ENCODE measurements around the gene ASTN2.

ASTN2 gene

GRCh38 chr9:116789081-116789480 is 625.8 kb downstream of the ASTN2 start:
- DNase-seq = no peak

DNA sequence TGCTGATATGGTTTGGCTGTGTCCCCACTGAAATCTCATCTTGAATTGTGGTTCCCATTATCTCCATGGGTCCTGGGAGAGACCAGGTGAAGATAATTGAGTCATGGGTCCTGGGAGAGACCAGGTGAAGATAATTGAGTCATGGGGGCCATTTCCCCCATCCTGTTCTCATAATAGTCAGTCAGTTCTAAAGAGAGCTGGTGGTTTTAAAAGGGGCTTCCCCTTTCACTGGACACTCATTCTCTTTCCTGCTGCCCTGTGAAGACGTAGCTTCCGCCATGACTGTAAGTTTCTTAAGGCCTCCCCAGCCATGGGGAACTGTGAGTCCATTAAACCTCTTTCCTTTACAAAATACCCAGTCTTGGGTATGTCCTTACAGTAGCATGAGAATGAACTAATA is 628.1 kb downstream of the ASTN2 start:
- DNase-seq = no peak

GRCh38 chr9:116777116-116777515 is 637.7 kb downstream of the ASTN2 start:
- no peak for DNase-seq

DNA sequence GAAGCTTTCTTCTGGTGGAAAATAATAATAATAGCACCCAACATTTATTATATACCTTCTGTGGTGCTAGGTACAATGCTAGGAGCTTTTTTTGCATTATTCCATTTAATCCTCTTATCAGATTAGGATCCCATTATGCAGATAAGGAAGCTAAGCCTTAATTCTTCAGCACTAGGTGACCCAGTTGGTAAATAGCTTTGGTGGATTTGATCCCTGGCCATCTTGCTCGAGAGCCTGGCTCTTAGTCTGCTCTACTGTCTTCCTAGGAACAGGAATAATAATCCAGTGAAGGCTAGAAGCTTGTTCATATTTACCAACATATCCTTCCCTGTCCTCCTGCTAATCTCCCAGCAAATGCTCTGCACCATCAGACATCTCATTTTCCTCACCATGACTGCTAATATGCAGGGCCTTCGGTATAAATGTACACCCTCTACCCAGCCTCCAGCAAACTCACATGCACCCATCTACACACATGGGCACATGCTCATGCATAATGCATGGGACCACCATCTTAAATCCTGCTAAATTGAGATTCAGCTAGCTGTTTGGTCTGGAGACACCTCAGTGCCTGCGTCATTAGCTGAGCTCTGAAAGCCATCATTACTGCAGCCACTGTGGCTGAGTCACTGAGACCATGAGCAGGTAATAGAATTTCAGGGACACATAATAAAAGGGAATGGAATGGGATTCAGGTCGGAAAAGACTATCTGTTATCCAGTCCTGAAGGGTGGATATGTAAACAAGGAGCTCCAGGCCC is 640.3 kb downstream of the ASTN2 start:
- DNase-seq = no peak

DNA sequence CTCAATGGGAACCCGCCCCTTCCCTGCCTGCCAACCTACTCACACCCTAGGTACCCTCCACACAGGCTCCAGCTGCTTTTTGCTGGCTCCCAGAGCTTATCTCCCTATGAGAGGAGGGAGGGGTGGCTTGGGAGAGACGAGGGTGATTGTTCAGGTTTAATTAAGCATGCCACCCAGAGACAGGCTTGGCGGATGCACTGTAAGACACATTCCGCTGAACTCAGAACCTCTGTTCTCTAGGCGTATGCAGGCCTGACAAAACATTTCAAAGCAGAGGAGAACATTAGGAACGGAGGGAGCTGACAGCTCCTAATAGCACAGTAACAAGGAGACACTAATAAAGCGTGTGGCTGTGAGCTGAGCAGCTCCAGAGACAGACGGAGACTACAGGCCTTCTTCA is 647.6 kb downstream of the ASTN2 start:
- DNase-seq = no peak

DNA sequence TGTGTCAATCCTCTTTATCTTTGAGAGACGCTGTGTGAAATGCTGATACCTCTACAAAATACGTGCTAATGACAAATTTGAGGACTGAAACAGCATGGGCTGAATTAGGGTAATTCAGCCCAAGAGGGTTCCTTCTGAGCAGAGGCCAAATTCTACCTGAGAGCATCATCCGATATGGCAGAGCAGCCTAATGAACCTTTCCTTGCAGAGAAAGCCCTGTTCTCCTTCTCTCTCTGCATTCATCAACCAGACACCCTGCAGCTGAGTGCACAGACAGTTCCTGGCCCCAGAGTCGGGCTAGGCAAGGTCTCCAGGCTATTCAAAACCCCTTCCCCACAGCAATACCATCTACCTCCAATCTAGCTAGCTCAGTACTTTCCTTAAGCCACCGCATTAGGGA is 649.8 kb downstream of the ASTN2 start:
- no peak for DNase-seq

GRCh38 chr9:116763770-116764169 is 651.1 kb downstream of the ASTN2 start:
- DNase-seq = no peak

DNA sequence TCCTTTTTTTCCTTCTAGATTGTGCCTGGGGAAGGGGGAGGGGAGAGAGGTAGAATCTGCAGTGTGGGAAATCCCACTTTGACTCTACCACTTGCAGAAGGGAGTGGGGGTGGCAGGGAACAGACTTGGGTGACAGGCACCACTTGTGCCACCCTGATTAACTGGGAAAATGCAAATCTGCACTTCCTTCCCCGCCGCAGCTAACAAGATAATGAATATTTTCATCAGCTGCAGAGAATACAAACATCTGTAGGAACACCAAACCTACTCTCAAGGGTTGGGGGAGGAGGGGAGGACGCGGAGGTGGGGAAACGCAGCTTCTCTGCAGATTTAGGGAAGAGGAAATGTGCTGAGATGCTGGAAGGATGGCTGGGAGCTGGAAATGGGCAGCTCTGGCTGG is 654.2 kb downstream of the ASTN2 start:
- DNase-seq = no peak

DNA sequence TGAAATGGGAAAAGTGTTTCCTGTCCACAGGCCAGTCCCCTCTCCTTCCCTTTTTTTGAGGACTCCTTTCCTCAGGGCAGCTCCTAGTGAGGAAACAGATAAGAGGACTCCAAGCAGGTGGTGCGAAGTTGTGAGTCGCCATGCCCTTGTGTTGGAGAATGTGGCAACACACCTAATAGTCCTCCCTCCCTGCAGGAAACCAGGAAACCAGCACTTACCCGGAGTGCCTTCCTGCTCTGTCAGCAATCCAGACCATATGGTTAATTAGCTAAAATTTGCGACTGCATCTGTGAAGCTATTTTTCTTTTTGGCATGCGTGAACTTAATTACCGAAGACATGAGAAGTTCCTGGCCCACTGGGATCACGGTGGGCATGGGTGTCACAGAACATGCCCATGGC is 657.8 kb downstream of the ASTN2 start:
- no peak for DNase-seq

GRCh38 chr9:116753389-116753788 is 661.5 kb downstream of the ASTN2 start:
- no peak for DNase-seq

- no peak for DNase-seq
Measured at GRCh38 chr9:116750510-116750909, 664.3 kb downstream of the ASTN2 start.

GRCh38 chr9:116749772-116750171 is 665.1 kb downstream of the ASTN2 start:
- no peak for DNase-seq

GRCh38 chr9:116749176-116749575 is 665.7 kb downstream of the ASTN2 start:
- no peak for DNase-seq

DNA sequence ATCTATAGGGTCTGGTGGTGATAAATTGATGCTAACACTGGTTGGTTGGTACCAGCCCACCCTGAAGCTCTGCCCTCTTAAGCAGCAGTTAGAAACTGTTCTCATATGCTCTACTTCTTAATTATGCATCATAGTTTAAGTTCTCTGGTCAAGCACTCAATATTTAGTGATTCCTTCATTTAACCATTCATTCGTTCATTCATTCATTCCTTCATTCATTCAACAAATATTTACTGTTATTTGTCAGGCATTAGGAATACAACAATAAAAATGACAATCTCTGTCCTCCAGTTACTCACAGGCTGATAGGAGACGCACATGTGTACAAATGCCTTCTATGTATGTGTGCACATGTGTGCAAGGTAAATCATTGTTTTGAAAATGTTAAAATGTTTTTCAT is 673.1 kb downstream of the ASTN2 start:
- no peak for DNase-seq

- DNase-seq = no peak
Measured at GRCh38 chr9:116741086-116741740, 673.6 kb downstream of the ASTN2 start.

GRCh38 chr9:116737152-116737546 is 677.7 kb downstream of the ASTN2 start:
- DNase-seq = peak; percentile 77

DNA sequence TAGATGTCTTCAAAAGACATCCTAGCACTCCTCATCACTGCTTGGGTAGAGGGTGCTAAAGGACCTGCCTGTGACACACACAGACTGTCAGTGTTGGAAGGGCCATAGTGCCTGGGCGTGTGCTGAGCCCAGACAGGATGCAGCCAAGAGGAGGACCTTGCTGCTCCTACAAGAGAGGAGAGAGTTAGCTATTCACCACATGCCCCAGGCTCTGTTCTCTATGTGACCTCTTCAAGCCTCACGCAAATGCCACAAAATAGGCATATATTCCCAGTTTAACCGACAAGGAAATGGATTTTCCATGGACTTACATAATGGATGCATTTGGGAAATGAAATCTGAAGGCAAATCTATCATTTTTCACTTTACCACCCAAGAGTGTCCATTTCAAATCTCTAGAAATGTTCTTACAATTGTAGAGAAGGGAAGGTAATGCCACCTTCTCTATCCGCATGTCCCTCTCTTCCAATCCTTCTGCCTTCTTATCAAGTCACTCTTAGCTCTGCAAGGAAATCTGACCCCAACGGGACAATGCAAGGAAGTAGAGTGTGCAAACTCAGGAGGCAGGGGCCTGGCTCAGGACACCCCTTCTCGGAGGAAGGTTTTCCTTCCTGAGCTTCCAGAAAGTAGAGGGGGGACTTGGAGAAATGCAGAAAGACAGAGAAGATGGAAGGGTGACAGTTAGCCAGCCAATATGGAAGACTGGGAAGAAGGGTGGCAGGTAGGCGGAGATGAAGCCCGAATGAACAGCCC is 678.3 kb downstream of the ASTN2 start:
- no peak for DNase-seq

DNA sequence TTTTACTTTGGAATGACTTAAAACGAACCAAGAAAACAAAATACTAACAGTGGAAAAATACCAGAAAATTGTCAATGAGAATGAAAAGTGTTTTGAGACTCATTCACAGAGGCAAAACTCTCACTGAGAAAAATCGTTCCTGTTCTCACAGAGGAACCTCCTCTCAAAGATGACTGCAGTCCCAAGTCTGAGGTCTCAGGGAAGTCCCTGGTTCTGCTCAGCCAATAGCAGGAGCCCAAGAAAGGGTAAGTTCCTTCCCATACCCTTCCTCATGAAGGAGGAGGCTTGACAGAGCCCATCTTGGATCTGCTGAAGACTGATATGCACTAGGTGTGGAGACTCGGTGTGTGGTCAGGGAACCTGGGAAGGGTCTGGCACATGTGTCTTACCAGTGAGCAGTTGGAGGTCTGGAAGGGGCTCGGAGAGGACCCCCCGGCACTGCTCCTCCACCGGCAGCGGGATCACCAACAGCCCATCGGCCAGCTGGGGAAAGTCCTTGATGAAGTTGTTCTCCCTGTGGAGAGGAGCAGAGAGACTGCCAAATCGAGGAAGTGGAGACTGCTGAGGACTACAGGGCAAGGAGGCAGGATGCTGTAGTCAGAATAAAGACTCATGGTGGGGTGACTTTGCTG is 681.7 kb downstream of the ASTN2 start:
- DNase-seq = no peak

DNA sequence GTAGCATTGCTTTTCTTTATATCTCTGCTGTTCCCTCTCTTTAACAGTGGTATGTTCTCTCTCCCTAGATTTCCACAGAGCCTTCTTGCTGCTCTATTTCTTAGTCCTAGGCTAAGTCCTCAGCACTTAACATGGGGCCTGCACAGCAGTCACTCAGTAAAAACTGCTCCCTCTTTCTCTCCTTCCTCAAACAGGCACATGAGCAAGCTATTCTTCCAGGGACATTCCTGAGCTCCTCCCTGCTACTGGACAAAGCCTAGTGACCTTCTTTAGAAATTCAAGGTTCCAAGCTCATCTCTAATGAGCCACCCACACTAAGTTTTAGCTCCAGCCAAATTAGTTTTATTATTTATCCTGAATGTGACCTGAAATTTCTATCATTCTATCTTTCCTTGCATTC is 688.3 kb downstream of the ASTN2 start:
- no peak for DNase-seq

- no peak for DNase-seq
Measured at GRCh38 chr9:116724123-116724522, 690.7 kb downstream of the ASTN2 start.

GRCh38 chr9:116721944-116722343 is 692.9 kb downstream of the ASTN2 start:
- no peak for DNase-seq

DNA sequence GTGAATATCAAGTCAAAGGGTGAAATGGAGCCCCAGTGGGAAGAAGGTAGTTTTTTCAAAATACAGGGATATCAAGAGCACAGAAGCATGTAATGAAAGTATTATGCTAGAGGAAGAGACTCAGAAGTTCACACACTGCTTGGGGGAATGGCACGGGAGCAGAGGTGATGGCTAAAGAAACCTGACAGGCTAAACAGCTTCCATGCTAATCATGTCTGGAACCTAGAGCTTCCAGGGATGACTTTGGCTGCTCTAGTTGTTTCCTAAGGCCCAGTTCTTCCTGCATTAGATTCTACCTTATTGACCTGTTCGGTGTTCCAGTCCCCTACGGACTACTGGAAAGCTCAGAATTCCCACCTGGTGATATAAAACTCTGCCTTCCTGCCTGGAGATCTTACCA is 693.4 kb downstream of the ASTN2 start:
- no peak for DNase-seq

DNA sequence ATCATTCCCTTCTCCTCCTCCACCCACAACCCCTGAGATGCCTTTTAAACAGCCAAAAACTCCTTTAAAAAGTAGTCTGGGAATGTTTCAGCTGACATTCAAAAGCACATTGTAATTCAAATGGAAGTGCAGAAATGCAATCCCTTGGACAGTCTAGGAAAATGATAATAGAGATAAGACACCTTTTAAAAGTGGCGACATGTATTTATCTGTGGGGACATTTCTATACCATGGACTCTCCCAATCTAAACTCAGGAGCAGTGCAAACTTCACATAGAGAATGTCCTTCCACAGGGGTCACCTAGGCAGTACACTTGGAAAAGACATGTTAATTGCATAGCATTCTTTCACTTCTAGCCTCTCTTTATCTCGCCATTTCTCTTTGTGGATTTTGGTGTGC is 694.7 kb downstream of the ASTN2 start:
- DNase-seq = no peak

GRCh38 chr9:116718111-116718510 is 696.7 kb downstream of the ASTN2 start:
- no peak for DNase-seq
